ENCODE measurements around the gene LOXL1. TPM values are rescaled to one million over a fixed set of nuclear protein-coding genes. Genes with fewer than 3 reads are reported as not detected.

Gene LOXL1
- total RNA-seq, 4 donors from 2014 or later: 4.9 to 11.2 (median 5.7) TPM

- Histone ChIP-seq H3K36me3 (no peaks in the 10 kb centered on the region), H3K4me1 (peaks cover 10 to 15% of the 10 kb centered on the region in 2 donors), H3K27me3 (no peaks in the 10 kb centered on the region), H3K9me3 (no peaks in the 10 kb centered on the region), H3K27ac (no peak overlapping the region), H3K4me3 (no peak overlapping the region)
- TF ChIP-seq POLR2A (IDR thresholded peaks at IDR 0.05) (no peak), CTCF (IDR thresholded peaks at IDR 0.05 in 4 of 5, conservative IDR thresholded peaks at IDR 0.05 in 1 of 5) (no peak)
- in situ Hi-C loops (cut with MboI; ENCODE audit: low sequenced_read_pairs in 4 of 4) (loop anchor here in 1 of 4 donors (25.0 kb wide), 1 partner anchor 357 kb away; no protein-coding TSS in a partner anchor), intact Hi-C loops (cut with DNase I; ENCODE audit: low total_unique reads) (no loop called here)
- DNase-seq (no peak), ATAC-seq (no peak)
Measured at GRCh38 chr15:73955326-73955725, 29.1 kb downstream of the LOXL1 start.

GRCh38 chr15:73955861-73956742 is 29.8 kb downstream of the LOXL1 start:
- no peak overlapping the region for H3K27ac ChIP-seq
- no peak for ATAC-seq
- no peak for DNase-seq
- no peak overlapping the region for H3K4me3 ChIP-seq
- TF ChIP-seq POLR2A (IDR thresholded peaks at IDR 0.05) (no peak), CTCF (IDR thresholded peaks at IDR 0.05 in 4 of 5, conservative IDR thresholded peaks at IDR 0.05 in 1 of 5) (no peak)
- H3K27me3 ChIP-seq: no peaks in the 10 kb centered on the region
- in situ Hi-C loops (cut with MboI; ENCODE audit: low sequenced_read_pairs in 4 of 4): loop anchor here in 1 of 4 donors (25.0 kb wide), 1 partner anchor 356 kb away; no protein-coding TSS in a partner anchor
- H3K4me1 ChIP-seq: peaks cover 10 to 11% of the 10 kb centered on the region in 2 donors
- intact Hi-C loops (cut with DNase I; ENCODE audit: low total_unique reads): no loop called here
- no peaks in the 10 kb centered on the region for H3K9me3 ChIP-seq
- H3K36me3 ChIP-seq: no peaks in the 10 kb centered on the region

- Histone ChIP-seq H3K4me1 (peaks cover 4% of the 10 kb centered on the region in 2 donors), H3K27ac (no peak overlapping the region), H3K9me3 (no peaks in the 10 kb centered on the region), H3K36me3 (no peaks in the 10 kb centered on the region), H3K4me3 (no peak overlapping the region), H3K27me3 (no peaks in the 10 kb centered on the region)
- TF ChIP-seq POLR2A (IDR thresholded peaks at IDR 0.05): no peak
- no peak for TF ChIP-seq CTCF (IDR thresholded peaks at IDR 0.05 in 4 of 5, conservative IDR thresholded peaks at IDR 0.05 in 1 of 5)
- ATAC-seq: no peak
- in situ Hi-C loops (cut with MboI; ENCODE audit: low sequenced_read_pairs in 4 of 4) (loop anchor here in 1 of 4 donors (25.0 kb wide), 1 partner anchor 356 kb away; no protein-coding TSS in a partner anchor), intact Hi-C loops (cut with DNase I; ENCODE audit: low total_unique reads) (no loop called here)
- no peak for DNase-seq
Measured at GRCh38 chr15:73956743-73957135, 30.5 kb downstream of the LOXL1 start.

- H3K27me3 ChIP-seq: no peaks in the 10 kb centered on the region
- H3K4me1 ChIP-seq: no peaks in the 10 kb centered on the region
- DNase-seq (no peak), ATAC-seq (no peak)
- H3K4me3 ChIP-seq: no peak overlapping the region
- H3K9me3 ChIP-seq: no peaks in the 10 kb centered on the region
- H3K27ac ChIP-seq: no peak overlapping the region
- in situ Hi-C loops (cut with MboI; ENCODE audit: low sequenced_read_pairs in 4 of 4) (loop anchor here in 1 of 4 donors (25.0 kb wide), 1 partner anchor 355 kb away; no protein-coding TSS in a partner anchor), intact Hi-C loops (cut with DNase I; ENCODE audit: low total_unique reads) (no loop called here)
- TF ChIP-seq POLR2A (IDR thresholded peaks at IDR 0.05) (no peak), CTCF (IDR thresholded peaks at IDR 0.05 in 4 of 5, conservative IDR thresholded peaks at IDR 0.05 in 1 of 5) (no peak)
- H3K36me3 ChIP-seq: no peaks in the 10 kb centered on the region
Measured at GRCh38 chr15:73957276-73957675, 31.0 kb downstream of the LOXL1 start.
